ENCODE results near the gene UNKL.
"Not testable (repeated sequence)": the region's sequence is repeated elsewhere in the genome, so short reads cannot be mapped to it uniquely, and the experiment has no call there.

UNKL gene

DNA sequence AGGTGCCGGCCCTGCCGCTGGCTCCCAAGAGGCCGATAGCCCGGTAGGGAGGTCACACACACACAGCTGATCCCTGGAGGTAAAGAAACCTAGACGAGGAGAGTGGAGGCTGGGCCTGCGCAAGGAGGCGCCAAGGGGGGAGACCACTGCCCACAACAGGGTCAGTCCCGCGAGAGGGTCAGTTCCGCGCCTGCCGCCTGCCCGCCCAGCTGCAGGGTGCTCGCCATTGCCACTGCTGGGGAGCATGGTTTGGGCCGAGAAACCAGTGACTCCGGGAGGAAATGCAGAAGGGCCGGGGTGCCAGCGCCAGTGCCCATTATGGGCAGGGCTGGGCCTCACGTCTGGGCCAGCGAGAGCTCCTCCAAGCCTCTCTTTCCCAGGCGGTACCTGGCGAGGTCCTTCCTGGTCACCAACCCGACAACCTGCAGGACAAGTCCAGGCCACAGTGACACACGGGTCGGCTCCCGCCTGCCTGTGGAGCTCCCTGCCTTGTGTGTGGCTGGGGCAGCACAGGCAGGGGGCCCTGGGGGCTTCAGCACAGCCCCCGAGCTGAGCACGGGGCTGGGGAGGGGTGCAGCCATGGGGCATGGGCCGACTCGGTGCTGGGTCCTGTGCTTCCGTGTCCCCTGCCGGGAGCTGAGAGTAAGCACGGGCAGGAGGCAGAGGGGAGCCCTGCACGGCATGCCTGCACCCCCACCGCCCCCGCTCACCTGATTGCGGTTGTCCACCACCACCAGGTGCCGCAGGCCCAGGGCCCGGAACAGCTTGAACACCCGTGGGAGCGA lies 32.0 kb upstream of the UNKL start:
- DNase-seq, result no peak
- in situ Hi-C loops (cut with MboI; ENCODE audit: low pct_unique_long_range_greater_than_20kb, low sequenced_read_pairs), result no loop called here

GRCh38 chr16:1445518-1446203 lies 31.2 kb upstream of the UNKL start:
- in situ Hi-C loops (cut with MboI; ENCODE audit: low pct_unique_long_range_greater_than_20kb, low sequenced_read_pairs), result no loop called here
- DNase-seq, result no peak

- in situ Hi-C loops (cut with MboI; ENCODE audit: low pct_unique_long_range_greater_than_20kb, low sequenced_read_pairs), result no loop called here
- no peak for DNase-seq
Measured at GRCh38 chr16:1444730-1445517, 30.4 kb upstream of the UNKL start.

DNA sequence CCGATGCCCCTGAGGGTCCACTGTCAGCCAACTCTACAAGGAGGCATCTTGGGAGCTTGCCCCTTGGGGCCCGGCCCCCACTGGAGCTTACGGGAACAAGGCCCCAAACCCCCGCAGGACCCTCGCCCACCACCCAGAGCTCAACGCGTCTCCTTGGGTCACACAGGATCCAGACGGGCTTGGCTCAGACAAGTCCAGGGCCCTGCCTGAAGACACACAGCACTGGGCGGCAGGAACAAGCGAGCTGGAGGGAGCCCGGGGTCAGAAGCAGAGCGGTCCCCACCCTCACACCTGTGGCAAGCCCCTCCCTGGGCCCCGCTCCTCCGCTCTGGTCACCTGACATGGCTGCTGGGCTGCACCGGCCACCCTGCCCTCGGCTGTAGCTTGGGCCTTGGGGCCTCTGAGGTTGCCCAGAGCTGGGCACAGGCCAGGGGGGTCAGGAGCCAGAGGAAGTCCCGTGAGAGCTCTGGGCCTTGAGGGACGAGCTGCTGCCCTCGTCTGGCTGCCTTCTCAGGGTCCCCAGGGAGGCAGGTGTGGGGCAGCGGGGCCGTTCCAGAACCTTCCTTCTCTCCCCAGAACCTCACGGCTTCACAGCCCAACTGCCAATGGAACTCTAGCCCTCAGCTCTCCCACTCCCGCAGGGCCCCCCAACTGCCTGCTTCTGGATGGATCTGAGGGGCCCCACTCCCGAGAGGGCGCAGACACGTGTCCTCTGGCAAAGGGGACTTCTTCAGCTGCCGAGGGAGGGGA lies 29.7 kb upstream of the UNKL start, which contains the start of gene CCDC154:
Gene CCDC154 (minus strand): TSS at position 577 of the 750 bp plus-strand sequence. CDS start 234 bp downstream, at position 343.
- in situ Hi-C loops (cut with MboI; ENCODE audit: low pct_unique_long_range_greater_than_20kb, low sequenced_read_pairs), result no loop called here
- no peak for DNase-seq

- in situ Hi-C loops (cut with MboI; ENCODE audit: low pct_unique_long_range_greater_than_20kb, low sequenced_read_pairs), result no loop called here
Measured at GRCh38 chr16:1443403-1443973, 29.0 kb upstream of the UNKL start.

DNA sequence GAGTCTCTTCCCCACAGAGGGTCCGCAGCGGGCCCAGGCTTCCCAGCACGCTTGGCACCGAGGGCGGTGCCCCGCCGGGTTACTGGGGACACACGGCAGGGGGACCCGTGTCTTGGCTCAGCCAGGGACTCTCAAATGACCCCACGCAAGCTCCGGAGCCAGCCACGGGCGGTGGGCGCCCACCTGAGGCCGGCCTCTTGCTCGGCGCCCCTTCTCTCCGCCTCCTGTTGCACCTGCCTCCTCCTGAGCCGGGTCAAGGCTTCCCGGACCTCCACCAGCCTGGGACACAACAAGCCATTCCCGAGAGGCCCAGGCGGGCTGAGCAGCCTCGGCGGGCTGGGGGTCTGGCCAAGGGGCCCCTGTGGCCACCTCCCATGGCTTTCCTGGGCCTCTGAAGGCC lies 28.2 kb upstream of the UNKL start:
- DNase-seq, result no peak
- in situ Hi-C loops (cut with MboI; ENCODE audit: low pct_unique_long_range_greater_than_20kb, low sequenced_read_pairs), result no loop called here

More at GRCh38 chr16:1443403-1443973, 29.0 kb upstream of the UNKL start:
- DNase-seq, result no peak

- in situ Hi-C loops (cut with MboI; ENCODE audit: low pct_unique_long_range_greater_than_20kb, low sequenced_read_pairs), result no loop called here
Measured at GRCh38 chr16:1441391-1441829, 26.9 kb upstream of the UNKL start.

DNA sequence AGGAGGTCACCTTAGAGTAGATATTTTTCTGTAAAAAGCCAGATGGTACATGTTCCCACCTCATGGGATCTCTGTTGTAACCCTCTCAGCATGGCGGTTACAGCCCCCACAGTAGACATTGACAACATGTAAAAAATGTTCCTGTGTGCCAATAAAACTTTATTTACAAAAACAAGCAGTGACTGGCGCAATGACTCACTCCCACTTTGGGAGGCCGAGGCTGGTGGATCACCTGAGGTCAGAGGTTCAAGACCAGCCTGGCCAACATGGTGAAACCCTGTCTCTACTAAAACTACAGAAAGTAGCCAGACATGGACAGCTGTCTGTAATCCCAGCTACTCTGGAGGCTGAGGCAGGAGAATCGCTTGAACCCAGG lies 25.2 kb upstream of the UNKL start:
- DNase-seq; in situ Hi-C loops (cut with MboI; ENCODE audit: low pct_unique_long_range_greater_than_20kb, low sequenced_read_pairs): not testable (repeated sequence)

More at GRCh38 chr16:1441391-1441829, 26.9 kb upstream of the UNKL start:
- DNase-seq, result no peak

DNA sequence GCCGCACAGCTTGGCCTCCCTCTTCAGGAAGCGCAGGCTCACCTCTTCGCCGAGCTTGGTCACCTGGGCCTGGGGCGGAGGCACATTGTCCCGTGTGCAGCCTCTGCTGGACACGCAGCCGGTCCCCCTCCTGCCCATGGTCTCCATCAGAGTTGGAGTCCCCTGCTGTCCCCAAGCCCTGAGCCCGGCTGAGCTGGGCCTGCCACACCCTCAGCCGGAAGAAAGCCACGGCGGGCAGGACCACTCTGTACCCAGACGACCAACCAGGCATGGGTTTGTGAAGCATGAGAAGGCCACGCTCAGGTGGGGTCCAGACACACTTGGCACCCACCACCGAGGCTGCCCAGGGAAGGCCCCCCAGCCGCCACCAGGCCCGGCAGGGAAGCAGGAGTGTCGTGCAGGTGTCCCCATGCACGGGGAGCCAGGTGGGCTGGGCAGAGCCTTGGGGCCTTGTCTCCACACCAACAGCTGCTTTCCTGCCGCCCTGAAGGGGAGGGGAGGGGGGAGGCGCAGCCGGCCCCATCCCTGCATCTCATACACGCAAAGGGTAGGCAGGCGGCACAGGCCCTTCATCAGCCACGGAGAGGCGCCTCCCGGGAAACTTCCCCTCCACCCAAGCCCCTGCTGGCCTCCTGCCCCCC lies 24.7 kb upstream of the UNKL start:
- in situ Hi-C loops (cut with MboI; ENCODE audit: low pct_unique_long_range_greater_than_20kb, low sequenced_read_pairs), result no loop called here
- no peak for DNase-seq

GRCh38 chr16:1438229-1439057 lies 23.9 kb upstream of the UNKL start:
- in situ Hi-C loops (cut with MboI; ENCODE audit: low pct_unique_long_range_greater_than_20kb, low sequenced_read_pairs), result no loop called here
- DNase-seq, result no peak

DNA sequence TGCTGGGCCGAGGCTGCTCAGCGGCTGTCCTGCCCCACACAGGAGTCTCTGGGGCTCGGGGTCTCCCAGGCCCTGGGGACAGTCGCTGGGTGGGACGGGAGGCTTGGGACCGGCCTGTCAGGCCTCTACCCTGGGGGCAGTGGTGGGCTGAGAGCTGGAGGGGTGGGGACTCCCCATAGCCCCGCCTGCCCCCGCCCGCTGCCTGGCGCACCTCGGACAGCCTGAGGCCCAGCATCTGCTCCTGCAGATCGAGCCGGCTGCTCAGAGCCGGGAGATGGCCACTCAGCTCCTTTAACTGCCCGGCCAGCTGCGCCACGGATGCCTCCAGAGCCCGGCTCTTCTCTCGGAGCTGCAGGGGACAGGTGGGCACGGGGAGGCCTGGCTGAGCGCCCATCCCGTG lies 23.1 kb upstream of the UNKL start:
- DNase-seq, result no peak

GRCh38 chr16:1436731-1437355 lies 22.3 kb upstream of the UNKL start:
- DNase-seq, result no peak
- in situ Hi-C loops (cut with MboI; ENCODE audit: low pct_unique_long_range_greater_than_20kb, low sequenced_read_pairs), result no loop called here

More for the DNA sequence above, 23.1 kb upstream of the UNKL start:
- in situ Hi-C loops (cut with MboI; ENCODE audit: low pct_unique_long_range_greater_than_20kb, low sequenced_read_pairs), result no loop called here

DNA sequence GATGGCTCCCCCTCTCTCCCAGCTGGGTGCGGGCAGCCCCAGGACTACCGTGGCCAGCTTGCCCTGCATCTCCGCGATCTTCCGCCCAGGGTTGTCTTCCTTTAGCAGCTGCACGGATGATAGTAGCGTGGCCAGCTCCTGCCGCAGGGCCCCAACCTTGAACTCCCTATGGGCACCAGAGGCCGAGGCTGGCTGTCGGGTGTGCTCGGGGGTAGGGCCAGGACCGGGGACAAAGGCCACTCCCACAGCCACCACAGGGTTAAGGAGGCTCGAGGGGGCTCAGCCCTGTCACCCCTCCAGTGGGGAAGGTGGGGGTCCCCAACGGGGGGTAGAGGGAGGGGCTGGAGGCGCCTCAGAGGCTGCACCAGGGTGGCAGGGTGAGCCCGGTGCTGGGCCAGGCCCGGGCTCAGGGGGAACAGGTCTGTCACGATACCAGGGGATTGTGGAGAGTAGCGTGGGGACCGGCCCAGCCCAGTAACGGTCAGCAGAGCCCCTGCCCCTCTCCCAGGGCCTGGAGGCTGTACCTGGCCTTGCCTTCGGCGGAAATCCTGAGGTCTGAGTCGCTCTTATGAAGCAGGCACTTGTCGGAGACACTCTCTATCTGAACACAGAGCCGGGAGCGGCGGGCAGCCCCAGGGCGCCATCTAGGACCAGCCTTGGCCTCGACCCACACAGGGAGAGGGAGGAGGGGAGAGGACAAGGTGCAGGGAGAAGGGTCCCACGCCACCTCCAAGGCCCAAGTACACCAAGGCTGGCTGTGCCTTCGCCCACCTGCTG lies 21.6 kb upstream of the UNKL start:
- DNase-seq, result no peak
- in situ Hi-C loops (cut with MboI; ENCODE audit: low pct_unique_long_range_greater_than_20kb, low sequenced_read_pairs), result no loop called here

DNA sequence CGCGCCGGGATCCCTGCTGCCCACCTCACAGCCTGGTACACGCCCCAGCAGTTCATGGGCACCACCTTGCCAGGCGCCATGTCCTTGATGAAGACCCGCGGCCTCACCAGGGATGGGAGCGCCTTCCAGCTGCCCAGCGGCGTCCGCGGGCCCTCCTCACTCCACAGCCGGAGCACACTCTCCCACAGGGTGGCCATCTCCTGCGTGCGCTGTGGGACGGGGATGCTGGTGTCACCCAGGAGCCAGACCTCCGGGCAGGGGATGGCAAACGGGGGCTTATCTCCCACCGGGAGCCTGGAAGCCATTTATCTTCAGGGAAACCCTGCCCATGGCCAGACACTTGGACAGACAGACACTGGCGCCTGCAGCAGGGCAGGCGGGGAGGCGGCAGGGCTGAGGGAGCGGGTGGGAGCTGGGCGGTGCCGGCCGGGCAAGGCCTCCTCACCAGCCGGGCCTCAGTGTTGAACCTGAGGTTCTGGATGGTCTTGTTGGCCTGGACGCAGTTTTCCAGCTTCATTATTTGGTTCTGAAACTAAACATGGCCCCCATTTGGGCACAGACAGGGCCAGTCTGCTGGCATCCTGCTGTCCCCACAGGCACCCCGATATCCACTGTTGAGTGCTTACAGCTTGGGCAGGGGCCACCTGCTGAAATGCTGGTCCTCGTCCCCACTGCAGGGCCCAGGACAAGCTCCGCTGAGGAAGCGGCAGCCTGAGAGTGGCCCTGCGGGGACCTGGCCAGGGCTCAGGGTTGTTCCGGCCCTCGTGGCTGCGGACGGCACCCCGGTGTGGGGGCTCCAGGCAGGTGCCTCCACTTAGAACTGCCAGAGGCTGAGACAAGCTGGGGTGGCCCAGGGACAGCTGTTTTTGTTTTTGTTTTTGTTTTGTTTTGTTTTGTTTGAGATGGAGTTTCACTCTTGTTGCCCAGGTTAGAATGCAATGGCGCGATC lies 20.4 kb upstream of the UNKL start:
- in situ Hi-C loops (cut with MboI; ENCODE audit: low pct_unique_long_range_greater_than_20kb, low sequenced_read_pairs), result no loop called here
- no peak for DNase-seq

DNA sequence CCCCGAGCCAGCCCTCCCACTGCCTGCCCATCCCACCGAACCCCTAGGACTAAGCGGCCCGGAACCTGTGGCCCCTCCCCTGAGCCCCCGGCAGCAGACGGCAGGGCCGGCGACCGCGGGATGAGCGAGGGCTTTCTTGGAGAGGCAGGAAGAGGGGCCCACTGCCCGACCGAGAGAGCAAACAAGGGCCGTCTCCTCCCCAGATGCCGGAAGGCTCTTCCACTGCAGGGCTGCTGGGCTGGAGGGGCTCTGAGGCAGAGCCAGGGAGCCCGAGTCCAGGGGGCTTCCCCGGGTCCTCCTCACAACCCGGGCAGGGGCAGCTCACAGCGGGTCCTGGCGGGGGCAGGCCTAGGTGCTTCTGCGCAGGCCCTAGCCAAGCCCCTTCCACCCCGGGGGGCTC lies 19.3 kb upstream of the UNKL start:
- in situ Hi-C loops (cut with MboI; ENCODE audit: low pct_unique_long_range_greater_than_20kb, low sequenced_read_pairs), result no loop called here
- no peak for DNase-seq

DNA sequence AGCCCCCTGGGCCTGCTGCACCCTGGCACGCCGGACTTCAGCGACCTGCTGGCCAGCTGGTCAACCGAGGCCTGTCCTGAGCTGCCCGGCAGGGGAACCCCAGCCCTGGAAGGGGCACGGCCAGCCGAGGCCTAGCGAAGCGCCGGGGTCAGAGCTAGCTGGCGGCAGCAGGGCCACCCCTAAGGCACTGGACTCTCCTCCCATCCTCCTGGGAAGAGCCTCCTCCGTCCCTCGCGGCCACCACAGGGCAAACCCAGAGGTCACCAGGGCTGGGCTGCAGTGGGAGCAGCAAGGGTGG lies 18.7 kb upstream of the UNKL start:
- in situ Hi-C loops (cut with MboI; ENCODE audit: low pct_unique_long_range_greater_than_20kb, low sequenced_read_pairs), result no loop called here
- DNase-seq, result no peak
